UCSD-AML1 (cell line): Measurements from ENCODE around the gene NSUN6.
"Not testable (repeated sequence)": the region's sequence is repeated elsewhere in the genome, so short reads cannot be mapped to it uniquely, and the experiment has no call there.

Source experiments
- DNase-seq: peaks from one replicate; lab custom pipeline; 2025; ENCODE audit not compliant: unreplicated experiment; lab: John Stamatoyannopoulos, UW

The NSUN6 gene

DNA sequence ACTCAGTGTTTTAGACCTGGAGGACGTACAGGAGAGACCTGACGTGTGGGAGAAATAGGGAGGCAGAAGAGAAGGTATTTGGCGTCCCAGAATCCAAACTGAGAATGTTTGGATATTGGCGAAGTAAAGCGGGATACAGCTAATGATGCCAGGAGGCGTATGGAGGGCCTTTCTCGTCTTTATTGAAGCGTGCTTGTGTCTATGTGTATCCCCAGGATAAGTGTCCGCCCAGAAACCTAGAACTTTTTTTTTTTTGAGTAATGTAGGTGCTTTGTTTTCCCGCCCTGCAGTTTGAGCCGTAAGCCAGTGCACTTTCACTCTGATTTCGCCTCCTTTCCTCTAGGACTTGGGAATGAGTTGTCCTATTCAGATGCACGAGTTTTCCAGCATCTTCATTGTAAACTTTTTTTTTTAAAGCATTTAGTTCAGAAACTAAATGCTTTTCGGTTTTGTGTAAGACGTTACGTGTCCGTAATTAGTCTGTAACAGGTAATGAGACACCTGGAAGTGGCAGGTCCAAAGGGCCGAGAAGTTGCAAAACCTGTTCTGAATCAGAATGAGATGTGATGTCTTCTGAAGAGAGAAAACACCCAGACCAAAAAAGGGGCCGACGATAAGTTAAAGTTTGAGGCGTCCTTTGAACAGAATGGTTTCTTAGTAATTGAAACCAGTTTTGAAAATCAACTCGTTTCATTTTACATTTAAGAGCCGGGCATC, 8.6 kb upstream of the NSUN6 start:
- DNase-seq: no peak

DNA sequence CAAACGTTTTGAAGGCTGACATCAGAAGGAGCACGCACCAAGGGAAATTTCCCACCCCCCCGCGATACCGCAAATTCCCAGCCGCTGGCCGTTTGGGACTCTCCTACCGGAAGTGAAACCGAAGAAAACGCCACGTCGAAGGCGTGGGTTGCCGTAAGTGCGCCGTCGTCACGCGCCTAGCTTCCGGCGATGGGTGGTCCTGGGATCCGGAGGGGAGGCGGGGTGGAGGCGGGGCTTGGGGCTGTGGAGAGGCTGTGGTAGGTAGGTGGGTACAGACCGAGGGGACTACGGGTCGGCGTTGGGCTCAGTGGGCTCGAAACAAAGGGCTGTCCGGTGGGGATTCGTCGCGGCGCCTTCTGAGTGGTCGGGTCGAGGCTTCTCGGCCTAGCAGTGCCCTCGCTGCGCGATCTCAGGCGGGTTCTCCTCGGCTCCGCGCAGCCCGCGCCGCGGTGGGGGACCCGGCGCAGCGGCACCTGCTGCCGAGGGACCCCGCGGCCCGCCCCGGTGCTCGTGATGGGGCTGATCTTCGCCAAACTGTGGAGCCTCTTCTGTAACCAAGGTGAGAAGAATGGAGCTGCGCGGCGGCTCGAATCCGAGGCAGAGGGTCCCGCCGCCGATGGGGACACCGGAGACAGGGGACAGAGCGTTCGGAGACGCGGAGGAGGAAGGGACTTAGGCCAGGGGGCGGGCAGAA, 7.9 kb upstream of the NSUN6 start, which contains the start of gene ARL5B:
TSS of gene ARL5B (plus strand) at position 307 of the 694 bp plus-strand sequence. CDS start at position 514, 207 bp downstream.
- peak; percentile 97 for DNase-seq

DNA sequence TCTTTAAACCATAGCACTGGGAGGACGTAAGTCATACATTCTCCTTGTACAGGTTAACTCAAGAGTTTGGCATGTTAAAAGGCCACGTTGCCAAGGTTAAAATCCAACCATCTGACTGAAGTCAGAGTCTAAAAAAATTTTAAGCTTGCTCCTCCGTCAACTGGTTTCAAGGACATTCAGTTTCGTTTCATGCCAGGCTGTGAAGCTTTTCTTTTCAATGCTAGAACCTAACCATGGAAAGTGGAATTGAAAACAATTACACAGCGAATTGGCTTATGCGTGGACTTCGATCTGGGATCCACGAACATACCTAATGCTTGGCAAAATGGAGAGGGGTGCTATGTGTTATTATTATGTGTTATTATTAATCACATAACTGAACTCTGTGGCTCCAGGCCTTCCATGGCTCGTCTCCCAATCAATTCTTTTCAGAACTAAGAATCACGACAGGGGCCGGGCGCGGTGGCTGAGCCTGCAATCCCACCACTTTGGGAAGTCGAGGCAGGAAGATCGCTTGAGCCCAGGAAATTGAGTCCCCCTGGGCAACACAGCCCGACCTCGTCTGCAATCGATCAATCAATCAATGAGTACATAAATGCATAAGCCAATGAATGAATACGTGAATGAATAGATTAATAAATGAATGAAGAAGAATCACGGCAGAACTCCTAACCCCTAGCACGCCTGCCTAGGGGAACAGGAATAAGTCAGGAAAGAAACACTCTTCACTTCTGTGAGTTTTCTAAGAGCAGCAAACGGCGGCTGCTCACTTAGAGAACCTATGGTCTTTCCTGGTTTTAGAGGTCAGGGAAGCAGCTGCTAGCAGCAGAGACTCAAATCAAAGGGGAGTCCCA, 7.1 kb upstream of the NSUN6 start:
- no peak for DNase-seq

DNA sequence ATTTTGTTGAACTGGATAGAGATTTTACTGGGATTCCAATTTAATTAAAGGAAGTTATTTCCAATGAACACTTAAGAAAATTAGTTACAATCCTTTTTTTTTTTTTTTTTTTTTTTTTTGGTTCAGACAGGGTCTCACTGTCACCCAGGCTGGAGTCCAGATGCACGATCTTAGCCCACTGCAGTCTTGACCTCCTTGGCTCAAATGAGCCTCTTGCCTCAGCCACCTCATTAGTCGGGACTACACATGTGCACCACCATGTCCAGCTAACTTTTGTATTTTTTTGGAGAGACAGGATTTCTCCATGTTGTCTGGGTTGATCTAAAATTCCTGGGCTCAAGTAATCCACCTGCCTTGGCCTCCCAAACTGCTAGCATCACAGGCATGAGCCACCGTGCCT, 5.3 kb upstream of the NSUN6 start:
- DNase-seq: no peak

DNA sequence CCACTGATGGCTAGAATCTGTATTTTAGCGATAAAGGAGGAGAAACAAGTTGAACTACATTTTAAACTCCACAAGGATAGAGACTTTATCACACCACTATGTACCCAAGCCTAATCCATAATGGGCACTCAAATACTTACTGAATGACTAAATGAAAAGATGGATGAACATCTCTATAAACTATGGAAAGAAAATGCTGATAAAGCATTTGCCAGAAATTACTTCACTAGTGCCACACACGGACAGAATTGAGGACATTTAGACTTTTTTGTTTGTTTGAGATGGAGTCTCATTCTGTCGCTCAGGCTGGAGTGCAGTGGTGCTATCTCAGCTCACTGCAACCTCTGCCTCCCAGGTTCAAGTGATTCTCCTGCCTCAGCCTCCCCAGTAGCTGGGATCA, 1.7 kb upstream of the NSUN6 start:
- no peak for DNase-seq

DNA sequence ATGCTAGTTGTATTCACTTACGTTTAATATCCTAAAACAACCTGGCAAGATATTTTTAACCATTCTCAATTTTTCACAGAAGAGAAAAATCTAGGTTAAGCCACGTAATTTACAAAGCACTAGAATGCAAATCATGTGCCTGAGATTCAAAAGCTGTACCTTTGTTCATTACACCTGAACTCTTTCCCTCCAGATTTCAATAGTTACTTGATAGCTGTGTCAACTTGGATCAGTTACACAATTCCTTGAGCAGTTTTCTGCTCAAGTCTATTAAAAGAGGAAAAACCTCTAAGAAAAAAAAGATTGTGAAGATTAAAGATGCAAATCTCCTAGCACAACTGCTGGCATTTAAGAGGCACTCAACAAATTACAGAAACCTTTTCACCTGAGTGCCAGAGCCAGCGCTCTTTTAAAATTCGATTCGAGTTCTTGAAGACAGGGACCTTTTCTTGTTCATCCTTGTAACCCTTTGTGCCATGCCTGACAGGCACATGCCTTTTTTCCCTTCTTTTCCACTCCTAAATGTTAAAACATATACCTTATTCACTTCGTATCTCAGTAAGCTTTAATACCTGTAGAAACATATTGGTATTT, 886 bp downstream of the NSUN6 start:
- DNase-seq: no peak

DNA sequence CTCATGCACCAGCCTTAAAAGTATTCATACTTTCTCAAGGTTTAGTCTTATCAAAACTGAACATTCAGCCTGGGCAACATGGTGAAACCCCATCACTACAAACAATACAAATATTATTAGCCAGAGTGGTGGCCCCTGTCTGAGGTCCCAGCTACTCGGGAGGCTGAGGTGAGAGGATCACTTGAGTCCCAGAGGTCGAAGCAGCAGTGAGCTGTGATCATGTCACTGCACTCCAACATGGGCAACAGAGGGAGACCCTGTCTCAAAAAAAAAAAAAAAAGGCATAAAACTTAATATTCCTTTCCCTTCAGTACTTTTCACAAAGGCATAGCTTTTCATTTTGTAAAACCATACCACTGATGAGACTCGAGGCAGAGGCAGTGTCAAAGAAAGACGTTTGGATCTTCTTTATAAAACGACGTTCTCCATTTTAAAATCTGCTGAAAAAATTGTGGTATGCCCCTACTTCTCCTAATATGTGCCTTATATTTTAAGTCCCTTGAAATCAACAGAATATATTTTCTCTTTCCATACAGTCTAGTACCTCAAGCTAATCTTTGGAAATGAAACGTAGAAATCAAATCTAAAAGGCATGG, 1.9 kb downstream of the NSUN6 start:
- no peak for DNase-seq

DNA sequence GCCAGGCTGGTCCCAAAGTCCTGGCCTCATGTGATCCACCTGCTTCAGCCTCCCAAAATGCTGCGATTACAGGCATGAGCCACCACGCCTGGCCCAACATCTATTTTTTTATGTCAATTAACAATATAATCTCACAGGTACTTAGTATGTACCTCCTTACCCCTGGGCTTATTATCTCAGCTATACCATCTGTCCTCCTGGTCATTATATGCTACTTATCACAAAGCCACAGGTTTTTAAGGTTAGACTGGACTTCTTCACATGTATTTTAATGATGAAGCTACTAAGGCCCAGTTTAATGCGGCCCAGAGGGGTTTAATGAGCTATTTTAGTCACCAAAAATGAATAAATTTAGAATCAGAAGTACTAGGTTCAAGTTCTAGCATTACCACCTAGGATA, 3.4 kb downstream of the NSUN6 start:
- no peak for DNase-seq

DNA sequence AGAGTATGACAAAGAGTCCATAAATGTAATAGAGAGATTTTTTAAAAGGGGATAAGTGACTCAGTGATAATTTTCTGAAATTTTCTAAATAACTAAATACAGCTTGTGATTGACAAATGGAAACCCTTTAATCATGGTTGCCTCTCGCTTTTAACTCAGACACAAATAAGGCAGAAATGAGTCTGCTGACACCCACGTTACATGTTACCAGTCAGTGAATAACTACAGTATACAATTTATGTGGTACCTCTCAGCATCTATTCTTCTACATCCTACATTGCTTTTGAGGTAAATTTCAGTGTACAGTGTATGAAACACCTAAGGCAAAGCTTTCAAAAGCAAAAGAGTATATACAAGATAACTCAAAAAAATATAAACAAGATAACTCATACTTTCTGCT, 4.2 kb downstream of the NSUN6 start:
- no peak for DNase-seq

DNA sequence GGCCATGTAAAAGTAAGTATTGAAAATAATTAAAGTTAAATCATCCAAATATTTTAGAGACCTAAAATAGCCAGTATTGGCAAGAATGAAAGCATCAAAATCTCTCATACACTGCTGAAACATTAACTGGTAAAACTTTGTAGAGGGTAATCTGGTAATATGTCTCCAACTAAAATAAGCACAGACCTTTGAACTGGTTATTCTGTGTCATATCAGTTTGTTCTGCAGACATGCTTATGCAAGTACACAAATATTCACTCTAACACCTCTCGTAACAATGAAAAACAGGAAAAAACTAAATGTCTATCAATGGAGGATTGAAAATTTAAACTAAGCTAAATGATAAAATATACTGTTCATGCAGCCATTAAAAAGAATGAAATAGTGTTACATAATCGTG, 11.7 kb downstream of the NSUN6 start:
- not testable (repeated sequence) for DNase-seq

DNA sequence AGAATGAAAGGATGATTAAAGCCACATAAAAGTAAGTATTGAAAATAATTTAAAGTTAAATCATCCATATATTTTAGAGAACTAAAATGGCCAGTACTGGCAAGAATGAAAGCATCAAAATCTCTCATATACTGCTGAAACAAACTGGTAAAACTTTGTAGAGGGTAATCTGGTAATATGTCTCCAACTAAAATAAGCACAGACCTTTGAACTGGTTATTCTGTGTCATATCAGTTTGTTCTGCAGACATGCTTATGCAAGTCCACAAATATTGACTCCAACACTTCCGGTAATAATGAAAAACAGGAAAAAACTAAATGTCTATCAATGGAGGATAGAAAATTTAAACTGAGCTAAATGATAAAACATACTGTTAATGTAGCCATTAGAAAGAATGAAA, 14.0 kb downstream of the NSUN6 start:
- DNase-seq: not testable (repeated sequence)

DNA sequence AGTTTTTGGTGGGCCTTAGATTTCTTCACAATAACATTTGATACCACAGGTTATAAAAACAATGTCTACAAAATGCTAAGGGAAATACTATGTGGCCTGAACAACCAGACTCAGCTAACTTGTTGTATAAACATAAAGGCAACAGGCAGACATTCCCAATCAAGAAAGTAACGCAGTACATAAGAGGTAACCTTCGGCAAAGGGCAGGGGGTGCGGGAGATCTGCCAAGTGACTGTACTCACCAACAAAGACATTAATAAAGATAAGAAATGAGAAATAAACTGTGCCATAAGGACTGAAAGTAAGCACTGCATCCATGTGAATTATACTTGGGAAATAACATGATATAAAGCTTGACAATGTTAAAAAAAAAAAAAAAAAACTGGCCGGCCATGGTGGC, 15.4 kb downstream of the NSUN6 start:
- DNase-seq: no peak

DNA sequence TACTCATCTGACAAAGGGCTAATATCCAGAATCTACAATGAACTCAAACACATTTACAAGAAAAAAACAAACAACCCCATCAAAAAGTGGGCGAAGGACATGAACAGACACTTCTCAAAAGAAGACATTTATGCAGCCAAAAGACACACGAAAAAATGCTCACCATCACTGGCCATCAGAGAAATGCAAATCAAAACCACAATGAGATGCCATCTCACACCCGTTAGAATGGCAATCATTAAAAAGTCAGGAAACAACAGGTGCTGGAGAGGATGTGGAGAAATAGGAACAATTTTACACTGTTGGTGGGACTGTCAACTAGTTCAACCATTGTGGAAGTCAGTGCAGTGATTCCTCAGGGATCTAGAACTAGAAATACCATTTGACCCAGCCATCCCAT, 18.9 kb downstream of the NSUN6 start:
- not testable (repeated sequence) for DNase-seq

DNA sequence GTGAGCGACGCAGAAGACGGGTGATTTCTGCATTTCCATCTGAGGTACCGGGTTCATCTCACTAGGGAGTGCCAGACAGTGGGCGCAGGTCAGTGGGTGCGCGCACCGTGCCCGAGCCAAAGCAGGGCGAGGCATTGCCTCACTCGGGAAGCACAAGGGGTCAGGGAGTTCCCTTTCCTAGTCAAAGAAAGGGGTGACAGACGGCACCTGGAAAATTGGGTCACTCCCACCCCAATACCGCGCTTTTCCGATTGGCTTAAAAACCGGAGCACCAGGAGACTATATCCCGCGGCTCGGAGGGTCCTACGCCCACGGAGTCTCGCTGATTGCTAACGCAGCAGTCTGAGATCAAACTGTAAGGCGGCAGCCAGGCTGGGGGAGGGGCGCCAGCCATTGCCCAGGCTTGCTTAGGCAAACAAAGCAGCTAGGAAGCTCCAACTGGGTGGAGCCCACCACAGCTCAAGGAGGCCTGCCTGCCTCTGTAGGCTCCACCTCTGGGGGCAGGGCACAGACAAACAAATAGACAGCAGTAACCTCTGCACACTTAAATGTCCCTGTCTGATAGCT, 23.9 kb downstream of the NSUN6 start:
- not testable (repeated sequence) for DNase-seq

DNA sequence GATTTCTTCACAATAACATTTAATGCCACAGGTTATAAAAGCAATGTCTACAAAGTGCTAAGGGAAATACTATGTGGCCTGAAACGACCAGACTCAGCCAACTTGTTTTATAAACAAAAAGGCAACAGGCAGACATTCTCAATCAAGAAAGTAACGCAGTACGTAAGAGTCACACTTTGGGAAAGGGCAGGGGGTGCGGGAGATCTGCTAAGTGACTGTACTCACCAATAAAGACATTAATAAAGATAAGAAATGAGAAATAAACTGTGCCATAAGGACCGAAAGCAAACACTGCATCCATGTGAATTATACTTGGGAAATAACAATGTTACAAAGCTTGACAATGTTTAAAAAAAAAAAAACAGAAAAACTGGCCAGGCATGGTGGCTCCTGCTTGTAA, 25.5 kb downstream of the NSUN6 start:
- DNase-seq: no peak

DNA sequence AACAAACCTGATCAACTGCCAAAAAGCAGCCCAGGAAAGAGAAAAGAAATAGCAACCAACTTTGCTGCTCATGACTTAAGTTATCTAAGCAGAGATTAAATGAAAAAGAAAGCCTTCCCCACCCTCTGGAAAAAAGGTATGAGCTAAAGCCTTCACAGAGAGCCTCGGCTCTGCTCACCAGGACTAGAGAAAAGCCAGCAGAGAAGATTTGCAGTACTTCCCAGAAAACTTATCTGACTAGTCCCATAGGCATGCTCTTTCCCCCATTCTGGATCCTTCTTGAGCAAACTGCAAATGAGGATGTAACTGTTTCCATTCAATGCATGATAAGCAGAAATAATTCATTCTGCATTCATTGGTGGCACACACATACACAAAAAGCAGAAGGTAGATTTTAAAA, 27.7 kb downstream of the NSUN6 start:
- not testable (repeated sequence) for DNase-seq

DNA sequence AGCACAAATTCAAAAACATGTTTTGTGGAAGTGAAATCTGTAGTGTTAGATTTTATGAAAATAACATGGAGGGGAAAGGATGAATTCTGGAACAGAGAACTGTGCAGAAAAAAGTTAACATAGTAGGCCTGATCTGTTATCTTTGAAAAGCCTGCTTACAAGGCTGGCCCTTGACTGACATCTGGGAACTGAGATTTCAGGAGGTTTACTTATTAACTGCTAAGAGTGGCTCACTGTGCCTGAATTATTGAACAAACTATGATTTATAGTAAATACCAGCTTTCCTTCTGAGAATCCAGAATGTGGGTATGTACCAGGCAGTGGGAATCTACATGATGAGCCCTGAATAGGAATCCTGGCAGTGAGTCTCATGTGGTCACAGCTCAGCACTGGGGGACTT, 30.5 kb downstream of the NSUN6 start:
- no peak for DNase-seq

DNA sequence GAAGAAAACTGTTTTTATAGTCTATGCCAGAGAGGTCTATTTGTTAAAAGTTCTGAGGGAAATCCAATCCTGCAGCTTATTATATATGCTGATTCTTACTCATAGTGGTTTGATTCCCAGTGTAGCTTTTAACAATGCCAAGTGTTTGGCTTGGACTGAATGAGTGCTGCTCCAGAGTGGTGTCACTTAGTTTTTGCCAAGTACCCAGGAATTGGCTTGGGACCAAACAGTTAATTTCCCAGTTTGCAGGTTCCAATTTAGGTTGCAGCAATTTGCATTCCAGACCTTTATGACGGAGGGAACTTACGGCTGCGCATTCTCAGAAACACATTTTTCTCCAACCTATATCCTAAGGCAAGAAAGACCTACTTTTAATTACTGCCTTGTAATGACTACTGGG, 32.4 kb downstream of the NSUN6 start:
- no peak for DNase-seq

DNA sequence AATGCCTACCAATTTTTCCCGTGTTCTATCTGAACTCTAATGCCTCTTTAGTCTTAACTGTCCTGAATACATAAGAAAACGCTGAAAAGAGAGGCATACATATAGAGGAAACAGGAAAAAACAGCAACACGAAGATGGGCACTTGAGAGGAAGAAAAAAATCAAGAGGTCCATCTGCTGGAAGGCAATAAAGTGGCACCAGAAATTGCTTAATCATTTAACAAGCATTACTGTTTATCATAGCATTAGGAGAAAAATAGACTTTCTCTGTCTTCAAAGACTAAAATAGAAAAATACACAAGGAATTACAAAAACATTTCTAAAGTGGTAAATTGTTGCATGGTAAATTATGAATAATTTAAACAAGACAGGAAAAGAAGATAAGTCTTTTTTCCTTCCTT, 35.0 kb downstream of the NSUN6 start:
- DNase-seq: no peak

DNA sequence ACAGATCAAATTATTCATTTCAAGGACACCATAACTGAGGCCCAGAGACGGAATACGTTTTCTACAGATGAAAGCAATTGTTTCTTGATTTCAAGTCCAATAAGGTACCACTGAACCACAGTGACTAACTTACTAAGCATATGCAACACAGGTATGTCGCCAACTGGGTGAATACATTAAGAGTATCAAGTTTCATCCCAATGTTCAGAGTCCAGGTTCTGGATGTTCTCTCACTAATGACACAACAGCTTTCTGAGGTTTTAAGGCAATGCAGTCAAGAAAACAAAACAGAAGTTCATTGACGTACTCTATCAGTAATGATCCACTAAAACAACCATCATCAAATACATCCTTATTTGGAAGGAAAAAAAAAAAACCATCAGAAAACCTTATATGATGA, 35.8 kb downstream of the NSUN6 start:
- no peak for DNase-seq

DNA sequence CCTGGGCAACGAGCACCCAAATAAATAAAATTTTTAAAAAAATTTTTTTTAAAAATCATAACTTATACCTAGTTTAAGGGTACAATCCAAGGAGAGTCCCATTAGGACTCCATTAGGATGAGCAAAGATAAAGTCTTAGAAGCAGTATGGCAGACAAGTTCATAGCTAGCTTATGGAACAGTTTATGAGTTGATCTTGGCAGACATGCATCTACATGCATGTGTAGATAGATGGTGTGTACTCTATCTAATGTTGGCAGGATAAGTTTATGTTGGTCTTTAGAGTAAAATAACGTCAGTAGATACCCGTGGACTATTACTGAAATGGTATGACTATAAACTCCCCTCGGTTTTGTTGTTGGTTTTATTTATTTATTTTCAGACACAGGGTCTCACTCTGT, 40.2 kb downstream of the NSUN6 start:
- no peak for DNase-seq
